NCI-H69 (cell line): Measurements from ENCODE around the gene CDH23.
"Not testable (repeated sequence)": the region's sequence is repeated elsewhere in the genome, so short reads cannot be mapped to it uniquely, and the experiment has no call there.

Experiments used
- DNase-seq: peaks from one replicate; lab custom pipeline; 2025; lab: John Stamatoyannopoulos, UW

CDH23 gene

GRCh38 chr10:71838264-71839211 lies 441.8 kb downstream of the CDH23 start:
- peak; percentile 11 for DNase-seq

GRCh38 chr10:71840177-71840957 lies 443.6 kb downstream of the CDH23 start:
- DNase-seq, result peak; percentile 87

GRCh38 chr10:71840958-71841335 lies 444.2 kb downstream of the CDH23 start:
- no peak for DNase-seq

GRCh38 chr10:71842422-71842821 lies 445.7 kb downstream of the CDH23 start:
- DNase-seq, result no peak

- DNase-seq, result no peak
Measured at GRCh38 chr10:71842856-71843686, 446.4 kb downstream of the CDH23 start.

GRCh38 chr10:71844084-71844483 lies 447.4 kb downstream of the CDH23 start:
- no peak for DNase-seq

GRCh38 chr10:71844695-71845094 lies 448.0 kb downstream of the CDH23 start:
- DNase-seq, result no peak

GRCh38 chr10:71845410-71846405 lies 449.0 kb downstream of the CDH23 start:
- DNase-seq, result peak; percentile 24

- DNase-seq, result peak; percentile 6
Measured at GRCh38 chr10:71846816-71847215, 450.1 kb downstream of the CDH23 start.

- DNase-seq, result no peak
Measured at GRCh38 chr10:71847418-71847817, 450.7 kb downstream of the CDH23 start.

GRCh38 chr10:71848325-71849275 lies 451.9 kb downstream of the CDH23 start:
- no peak for DNase-seq

- DNase-seq, result no peak
Measured at GRCh38 chr10:71849461-71849908, 452.8 kb downstream of the CDH23 start.

- DNase-seq, result no peak
Measured at GRCh38 chr10:71850021-71850742, 453.5 kb downstream of the CDH23 start.

GRCh38 chr10:71850743-71851464 lies 454.2 kb downstream of the CDH23 start, which contains the start of gene PSAP:
PSAP (minus strand) TSS chr10:71851251; CDS start chr10:71851221, 30 bp downstream.
- DNase-seq, result peak; percentile 95

- not testable (repeated sequence) for DNase-seq
Measured at GRCh38 chr10:71851465-71852095, 454.9 kb downstream of the CDH23 start.

GRCh38 chr10:71852355-71852937 lies 455.7 kb downstream of the CDH23 start:
- DNase-seq, result peak; percentile 10

- no peak for DNase-seq
Measured at GRCh38 chr10:71854031-71854430, 457.3 kb downstream of the CDH23 start.
